Bronchial epithelial cell (primary cell): ENCODE measurements around the gene ZNF618. TPM values are rescaled to one million over a fixed set of nuclear protein-coding genes. Genes with fewer than 3 reads are reported as not detected.

Experiments
- DNase-seq: peaks from one replicate; pipeline ENCODE4 v3.0.0-alpha.2; 2010; ENCODE audit warnings: low read depth
- FAIRE-seq: peaks from 2 replicates; lab custom pipeline; 2011; peaks lifted over from hg19 to GRCh38; lab: Jason Lieb, UNC
- H3K27me3 ChIP-seq: 2 replicates; pipeline ENCODE4 v1.5.1; 2011; ENCODE audit warnings: low read length; ENCODE audit not compliant: control insufficient read depth, insufficient read depth
- H3K36me3 ChIP-seq: 2 replicates; pipeline ENCODE4 v1.5.1; 2011; ENCODE audit warnings: low read length; ENCODE audit not compliant: control insufficient read depth, insufficient read depth
- H3K4me3 ChIP-seq: 2 replicates; pipeline ENCODE4 v1.5.1; 2011; ENCODE audit warnings: mild to moderate bottlenecking, low read depth, low read length, control low read depth
- total RNA-seq: library from RNA; depleted of rRNA; stranded (reverse); fragments of >200 nt; gene quantifications from 2 replicates; pipeline ENCODE4 v1.2.1, GENCODE V29; 2014
- TF ChIP-seq, protein P1 (sequence below): IDR thresholded peaks from 2 replicates; pipeline ENCODE4 v1.5.1; 2011; ENCODE audit warnings: mild to moderate bottlenecking, moderate library complexity, low read length, control low read depth, inconsistent platforms; ENCODE audit not compliant: insufficient read depth, severe bottlenecking

ZNF618 gene
- total RNA-seq, 1 donor from 2014 or later: 1.6 TPM

DNA sequence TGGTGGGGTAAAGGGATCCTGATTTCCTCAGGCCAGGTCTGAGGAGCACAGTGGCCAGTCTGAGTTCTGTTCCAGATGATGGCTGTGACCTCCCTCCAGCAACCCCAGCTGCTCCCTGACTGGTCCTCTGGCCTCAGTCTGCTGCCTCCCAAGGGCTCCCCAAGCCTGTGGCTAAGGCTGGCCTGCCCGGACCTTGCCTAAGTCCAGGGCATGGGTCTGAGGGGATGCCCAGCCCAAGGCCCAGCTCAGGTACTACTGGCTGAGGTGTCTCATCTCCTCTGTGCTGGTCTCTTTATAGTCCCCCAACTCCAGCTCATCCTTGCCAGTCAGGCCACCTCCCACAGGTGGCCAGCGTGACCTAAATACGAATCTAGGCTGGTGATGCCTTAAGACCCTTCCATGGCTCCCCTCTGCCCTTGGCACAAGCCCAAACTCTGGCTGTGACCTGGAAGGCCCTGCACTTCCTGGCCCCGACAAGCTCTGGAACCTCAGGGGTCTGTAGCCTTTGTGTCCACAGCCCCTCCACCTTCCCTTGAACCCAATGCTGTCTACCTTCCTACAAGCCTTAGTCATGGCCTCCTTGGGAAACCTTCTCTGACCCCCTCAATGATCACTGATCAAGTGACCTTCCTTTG lies 213.2 kb downstream of the ZNF618 start:
- TF ChIP-seq, protein P1, sequence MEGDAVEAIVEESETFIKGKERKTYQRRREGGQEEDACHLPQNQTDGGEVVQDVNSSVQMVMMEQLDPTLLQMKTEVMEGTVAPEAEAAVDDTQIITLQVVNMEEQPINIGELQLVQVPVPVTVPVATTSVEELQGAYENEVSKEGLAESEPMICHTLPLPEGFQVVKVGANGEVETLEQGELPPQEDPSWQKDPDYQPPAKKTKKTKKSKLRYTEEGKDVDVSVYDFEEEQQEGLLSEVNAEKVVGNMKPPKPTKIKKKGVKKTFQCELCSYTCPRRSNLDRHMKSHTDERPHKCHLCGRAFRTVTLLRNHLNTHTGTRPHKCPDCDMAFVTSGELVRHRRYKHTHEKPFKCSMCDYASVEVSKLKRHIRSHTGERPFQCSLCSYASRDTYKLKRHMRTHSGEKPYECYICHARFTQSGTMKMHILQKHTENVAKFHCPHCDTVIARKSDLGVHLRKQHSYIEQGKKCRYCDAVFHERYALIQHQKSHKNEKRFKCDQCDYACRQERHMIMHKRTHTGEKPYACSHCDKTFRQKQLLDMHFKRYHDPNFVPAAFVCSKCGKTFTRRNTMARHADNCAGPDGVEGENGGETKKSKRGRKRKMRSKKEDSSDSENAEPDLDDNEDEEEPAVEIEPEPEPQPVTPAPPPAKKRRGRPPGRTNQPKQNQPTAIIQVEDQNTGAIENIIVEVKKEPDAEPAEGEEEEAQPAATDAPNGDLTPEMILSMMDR: no peak
- Histone ChIP-seq H3K4me3 (no peak overlapping the region), H3K36me3 (no peaks in the 10 kb centered on the region), H3K27me3 (peaks cover 5% of the 10 kb centered on the region)
- no peak for FAIRE-seq
- DNase-seq: no peak

DNA sequence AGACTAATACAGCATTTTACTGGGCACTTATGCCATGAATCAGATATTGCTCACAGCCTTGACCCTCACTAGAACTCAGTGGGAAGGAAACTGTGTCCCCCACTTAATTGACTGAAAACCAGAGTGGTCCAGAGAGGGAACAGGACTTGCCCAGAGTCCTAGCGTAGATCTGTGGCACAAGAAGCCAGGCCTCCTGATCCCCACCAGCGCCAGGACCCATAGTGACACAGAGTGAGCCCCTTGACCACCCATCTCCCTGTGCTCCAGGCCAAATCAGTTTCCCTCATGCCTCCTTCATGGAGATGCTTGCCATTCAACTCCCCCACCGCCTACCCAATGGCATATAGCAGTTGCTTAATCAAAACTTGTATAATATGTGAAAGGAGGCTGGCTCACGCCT lies 214.7 kb downstream of the ZNF618 start:
- no peak overlapping the region for H3K4me3 ChIP-seq
- DNase-seq (no peak), FAIRE-seq (no peak)
- peaks cover 5% of the 10 kb centered on the region for H3K27me3 ChIP-seq
- no peaks in the 10 kb centered on the region for H3K36me3 ChIP-seq
- TF ChIP-seq, protein P1: no peak

DNA sequence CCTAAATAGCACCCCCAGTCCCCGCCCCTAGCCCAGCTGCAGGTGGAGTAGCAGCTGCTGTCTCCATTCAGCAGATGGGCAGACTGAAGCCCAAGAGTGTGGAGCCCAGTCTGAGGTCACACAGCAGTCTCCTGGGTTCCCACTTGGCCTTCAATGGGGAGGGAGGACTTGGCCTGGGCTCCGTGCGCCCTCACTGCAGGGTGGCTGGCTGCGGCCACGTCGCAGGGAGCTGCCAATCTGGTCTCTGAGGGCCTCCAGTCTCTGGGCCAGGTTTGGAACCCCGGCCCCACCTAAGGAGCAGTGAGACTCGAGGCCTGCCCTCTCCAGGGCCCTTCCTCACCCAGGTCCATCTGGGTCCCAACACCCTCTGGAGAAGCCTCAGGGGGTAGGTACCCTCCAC lies 215.6 kb downstream of the ZNF618 start:
- H3K36me3 ChIP-seq: no peaks in the 10 kb centered on the region
- DNase-seq (no peak), FAIRE-seq (no peak)
- TF ChIP-seq, protein P1: no peak
- H3K4me3 ChIP-seq: no peak overlapping the region
- H3K27me3 ChIP-seq: peaks cover 5% of the 10 kb centered on the region

DNA sequence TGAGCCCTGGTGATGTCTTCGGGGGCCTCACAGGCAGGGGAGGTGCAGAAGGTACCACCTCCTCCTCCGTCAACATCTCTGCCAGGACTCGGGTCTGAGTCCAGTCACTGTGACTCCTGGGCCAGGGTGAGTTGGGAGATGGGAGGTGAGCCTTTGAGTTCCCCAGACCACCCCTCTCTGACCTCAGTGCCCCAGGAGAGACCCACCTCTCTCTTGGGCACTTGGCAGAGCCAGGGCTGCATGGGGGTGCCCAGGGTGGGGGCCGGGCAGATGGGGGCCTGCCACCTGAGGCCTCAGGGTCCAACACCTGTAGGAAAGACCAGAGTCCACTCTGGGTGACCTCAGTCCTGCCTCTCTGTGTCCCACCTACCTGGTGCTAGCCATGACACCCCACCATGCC lies 216.2 kb downstream of the ZNF618 start:
- H3K36me3 ChIP-seq: no peaks in the 10 kb centered on the region
- no peak for DNase-seq
- peaks cover 5% of the 10 kb centered on the region for H3K27me3 ChIP-seq
- TF ChIP-seq, protein P1: no peak
- no peak for FAIRE-seq
- no peak overlapping the region for H3K4me3 ChIP-seq

DNA sequence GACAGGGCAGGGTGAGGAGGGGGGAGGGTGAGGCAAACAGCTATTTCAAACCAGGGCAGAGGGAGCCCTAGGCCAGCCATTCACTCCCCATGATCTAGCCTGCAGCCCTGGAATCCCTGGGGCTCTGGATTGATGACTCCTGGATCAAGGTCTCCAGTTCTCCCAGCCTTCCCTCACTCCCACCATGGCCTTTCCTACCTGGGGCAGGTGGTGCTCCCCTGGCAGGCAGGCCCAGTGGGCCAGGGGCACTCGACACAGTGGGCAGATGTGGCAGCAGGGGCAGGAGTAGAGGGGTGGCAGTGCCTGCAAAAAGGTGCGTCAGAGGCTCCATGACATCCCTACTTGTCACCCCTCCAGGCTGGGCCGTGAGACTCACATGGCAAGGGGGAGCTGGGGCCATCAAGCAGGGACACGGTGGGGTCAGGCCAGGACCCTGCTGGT lies 216.9 kb downstream of the ZNF618 start:
- no peak for DNase-seq
- TF ChIP-seq, protein P1: no peak
- Histone ChIP-seq H3K4me3 (no peak overlapping the region), H3K27me3 (peaks cover 5% of the 10 kb centered on the region), H3K36me3 (no peaks in the 10 kb centered on the region)
- no peak for FAIRE-seq
